NCI-H2171 treated with DMSO at 0.1 percent for 48 hours (cell line): ENCODE results near the gene AQP12A.
"Not testable (repeated sequence)": the region's sequence is repeated elsewhere in the genome, so short reads cannot be mapped to it uniquely, and the experiment has no call there.

Source experiments
- DNase-seq: peaks from one replicate; lab custom pipeline; 2025; lab: John Stamatoyannopoulos, UW

The AQP12A gene

DNA sequence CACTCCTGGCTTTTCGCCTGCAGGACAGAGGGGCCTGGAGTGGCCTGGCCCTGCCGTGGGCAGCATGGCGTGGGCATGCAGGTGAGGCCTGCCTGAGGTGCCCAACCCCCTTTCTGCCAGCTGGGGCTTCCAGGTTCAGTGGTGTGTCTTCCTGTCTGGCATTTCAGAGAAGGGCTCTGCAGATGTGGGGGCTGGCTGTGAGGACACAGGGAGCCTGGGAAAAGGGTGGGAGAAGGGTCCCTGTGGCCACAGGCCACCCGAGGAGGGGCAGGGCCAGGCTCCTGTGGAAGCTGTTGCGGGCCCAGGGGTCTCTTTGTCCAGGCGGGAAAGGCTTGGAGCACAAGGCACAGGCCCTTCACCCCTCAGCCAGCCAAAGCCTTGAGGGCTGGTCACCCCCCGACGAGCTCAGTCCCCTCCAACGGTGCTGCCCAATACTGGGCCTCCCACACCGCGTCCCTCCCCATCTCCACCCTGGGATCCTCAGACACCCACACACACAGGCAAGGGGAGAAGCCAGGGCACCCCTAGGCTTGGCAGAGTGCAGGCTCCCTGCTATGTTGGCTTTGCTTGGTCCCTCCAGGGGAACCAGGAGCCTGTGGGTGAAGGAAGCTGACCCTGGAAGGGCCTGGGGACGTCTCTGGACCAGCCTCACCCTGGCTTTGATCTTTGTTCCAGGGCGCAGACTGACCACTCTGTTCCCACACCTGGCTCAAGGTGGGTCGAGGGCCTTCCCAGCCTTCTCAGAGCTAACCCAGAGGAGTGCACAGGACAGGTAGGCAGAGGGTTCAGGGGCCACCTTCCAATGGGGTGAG is 3.7 kb upstream of the AQP12A start:
- no peak for DNase-seq

DNA sequence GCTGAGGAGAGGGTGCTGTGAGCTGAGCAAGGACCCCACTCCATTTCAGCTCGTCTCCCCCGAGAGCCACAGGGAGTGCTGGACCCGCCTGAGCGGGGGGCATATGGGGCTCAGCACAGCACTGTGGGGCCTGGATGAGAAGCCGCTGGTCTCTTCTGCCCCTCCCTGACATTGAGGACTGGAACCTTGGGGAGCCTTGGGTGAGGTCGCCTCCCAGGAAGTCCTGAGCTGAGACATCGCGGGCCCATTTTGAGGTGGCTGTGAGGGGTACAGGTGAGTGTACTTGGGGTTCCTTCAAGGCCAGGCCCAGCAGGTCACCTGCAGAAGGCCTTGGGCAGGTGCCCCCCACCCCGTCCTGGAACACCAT is 3.1 kb upstream of the AQP12A start:
- DNase-seq: no peak

DNA sequence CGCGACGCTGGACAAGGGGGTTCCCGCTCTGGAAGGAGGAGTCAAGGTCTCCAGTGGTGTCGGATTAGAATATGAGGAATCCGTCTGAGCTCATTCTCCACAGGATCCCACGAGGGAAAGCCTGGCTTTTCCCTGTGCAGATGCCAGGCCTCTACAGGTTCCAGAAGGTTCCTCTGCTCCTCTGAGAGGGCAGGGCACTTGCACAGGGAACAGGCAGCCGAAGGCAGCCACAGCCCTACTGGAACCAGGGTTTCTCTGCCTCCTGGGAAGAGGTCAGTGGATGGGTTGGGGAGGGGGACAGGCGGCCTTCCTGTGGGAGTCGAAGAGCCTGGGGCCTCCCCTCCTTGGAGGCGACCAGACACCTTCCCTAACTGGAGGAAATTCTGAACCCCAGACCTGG is 1.7 kb upstream of the AQP12A start:
- DNase-seq: no peak

DNA sequence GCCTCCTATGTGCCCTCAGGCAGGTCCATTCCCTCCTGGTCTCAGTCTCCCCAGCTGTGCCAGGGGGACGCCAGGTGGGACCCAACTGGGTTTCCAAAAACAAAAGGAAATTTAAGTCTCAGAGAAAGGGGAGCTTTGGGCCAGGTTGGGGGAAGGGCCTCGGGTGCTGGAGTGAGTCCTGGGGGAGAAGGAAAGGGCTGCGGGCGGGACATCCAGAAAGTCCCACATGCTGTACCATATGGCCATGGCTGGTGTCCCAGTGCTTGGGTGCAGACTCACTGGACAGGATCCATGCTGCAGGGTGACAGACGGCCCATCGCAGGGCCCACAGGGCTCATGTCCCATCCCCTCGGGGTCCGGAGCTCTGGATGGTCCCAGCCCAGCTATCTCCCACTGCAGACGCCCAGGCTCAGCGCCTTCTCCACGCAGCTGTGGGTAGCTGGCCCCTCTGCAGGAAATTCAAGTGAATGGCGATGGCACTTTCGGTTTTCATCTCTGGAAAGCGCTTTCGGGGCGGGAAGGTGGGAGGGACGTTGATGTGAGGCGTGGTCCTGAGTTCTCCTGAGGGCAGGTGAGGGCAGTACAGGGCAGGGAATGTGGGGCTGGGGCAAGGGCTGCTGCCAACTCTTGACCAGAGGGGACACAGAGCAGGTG is 1.1 kb upstream of the AQP12A start:
- not testable (repeated sequence) for DNase-seq

DNA sequence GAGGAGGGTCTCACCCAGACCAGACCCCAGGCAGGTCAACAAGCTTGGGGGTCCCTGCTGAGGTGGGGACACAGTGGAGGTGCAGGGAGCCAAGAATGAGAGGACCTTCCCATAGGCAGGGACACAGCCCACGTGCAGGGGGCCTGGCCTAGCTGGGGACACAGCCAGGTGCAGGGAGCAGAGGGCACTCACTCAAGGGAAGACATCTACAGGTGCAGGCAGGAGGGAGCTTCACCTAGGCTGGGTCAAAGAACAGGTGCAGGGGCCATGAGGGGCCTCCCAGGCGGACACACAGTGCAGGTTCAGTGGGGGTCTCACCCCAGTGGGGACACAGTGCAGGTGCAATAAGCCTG is 615 bp upstream of the AQP12A start:
- DNase-seq: not testable (repeated sequence)

DNA sequence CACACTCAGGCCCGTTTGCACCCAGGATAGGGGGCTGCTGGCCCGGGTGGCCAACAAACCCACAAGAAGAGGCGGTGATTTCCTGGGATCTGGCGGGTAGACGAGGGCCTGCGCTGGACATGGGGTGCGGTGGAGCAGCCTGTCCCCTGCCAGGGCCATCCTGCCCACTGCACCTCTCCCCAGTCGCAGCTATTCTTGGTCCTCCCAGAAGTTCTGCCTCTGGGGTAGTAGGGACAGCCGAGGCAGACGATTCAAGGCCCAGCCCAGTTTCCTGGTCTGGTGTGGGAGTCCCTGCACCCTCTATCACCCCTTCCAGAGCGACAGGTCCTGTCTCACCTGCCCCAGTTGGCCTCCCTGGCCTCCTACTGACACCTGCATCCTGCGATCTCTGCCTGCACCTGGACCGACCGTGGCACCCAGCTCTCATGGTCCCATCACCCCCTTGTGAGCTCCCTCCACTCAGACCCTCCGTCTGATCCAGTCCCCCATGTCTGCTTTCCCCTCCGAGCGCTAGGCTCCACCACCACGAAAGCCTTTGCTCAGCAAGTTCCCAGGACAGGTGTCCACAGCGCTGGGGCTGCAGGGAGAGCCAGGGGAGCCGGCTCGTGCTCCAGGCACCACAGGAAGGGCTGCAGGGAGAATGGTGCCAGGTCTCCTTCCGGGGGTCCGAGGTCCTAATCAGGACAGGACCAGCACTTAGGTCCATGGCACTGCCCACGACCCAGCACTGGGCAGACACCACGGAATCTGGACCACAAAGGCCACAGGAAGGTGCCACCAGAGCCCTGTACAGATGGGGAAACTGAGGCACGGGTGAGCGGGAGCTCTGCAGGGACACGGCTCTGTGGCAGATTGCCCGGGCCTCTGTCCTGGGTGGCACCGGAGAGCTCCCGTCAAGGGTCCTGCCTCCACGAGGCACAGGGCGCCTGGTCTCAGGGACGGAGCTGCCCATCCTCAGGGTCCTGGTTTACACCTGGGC is 1.2 kb downstream of the AQP12A start:
- not testable (repeated sequence) for DNase-seq

DNA sequence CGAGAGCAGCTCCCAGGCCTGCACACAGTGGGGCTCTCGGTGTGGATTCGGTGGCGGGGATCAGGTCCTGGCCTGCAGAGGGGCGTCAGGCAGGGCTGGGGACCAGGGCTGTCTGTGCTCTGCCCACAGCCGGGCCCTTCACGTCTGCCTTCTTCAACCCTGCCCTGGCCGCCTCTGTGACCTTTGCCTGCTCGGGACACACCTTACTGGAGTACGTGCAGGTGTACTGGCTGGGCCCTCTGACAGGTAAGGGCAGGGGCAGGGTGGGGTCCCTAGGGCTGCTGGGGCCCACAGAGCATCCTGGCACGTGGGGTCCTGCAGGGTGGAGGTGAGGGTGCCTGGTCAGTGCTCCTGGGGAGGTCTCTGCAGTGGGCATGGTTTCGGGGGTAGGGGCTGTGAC is 2.6 kb downstream of the AQP12A start:
- DNase-seq: not testable (repeated sequence)

DNA sequence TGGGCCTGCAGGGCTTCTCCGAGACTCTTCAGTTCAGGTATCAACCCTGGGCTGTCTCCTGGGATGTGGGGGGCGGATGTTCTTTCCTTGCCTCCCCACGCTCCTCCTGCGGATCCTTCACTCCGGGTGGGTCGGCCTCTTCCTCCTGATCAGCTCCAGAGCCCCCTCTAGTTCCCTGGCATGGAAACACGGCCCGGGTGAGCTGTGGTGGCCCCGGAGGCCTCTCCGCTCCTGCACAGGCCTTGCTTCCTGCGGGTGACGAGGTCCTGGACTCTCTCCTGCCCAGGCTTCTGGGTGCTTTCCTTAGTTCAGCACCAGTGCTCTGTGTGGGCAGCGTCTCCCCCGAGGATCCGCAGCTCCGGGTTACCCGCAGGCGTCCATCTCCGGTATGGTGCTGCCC is 3.9 kb downstream of the AQP12A start:
- DNase-seq: not testable (repeated sequence)

DNA sequence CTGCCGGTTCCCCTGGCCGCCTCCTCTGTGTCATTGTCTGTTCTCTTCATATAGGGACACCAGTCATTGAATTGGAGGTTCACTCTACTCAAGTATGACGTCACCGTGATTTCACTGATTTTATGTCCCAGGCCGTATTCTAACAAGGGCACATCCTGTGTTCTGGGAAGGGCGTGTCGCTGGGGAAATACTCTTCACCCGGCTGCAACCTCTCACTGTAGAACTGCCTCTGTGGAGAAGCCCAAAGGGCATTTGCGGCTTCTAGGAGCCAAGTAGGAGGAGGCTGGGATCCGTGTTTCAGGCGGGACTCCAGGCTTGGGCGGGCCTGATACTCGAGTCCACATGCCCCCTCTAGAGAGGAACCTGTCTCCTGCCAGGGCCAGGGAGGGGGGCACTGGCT is 4.8 kb downstream of the AQP12A start:
- not testable (repeated sequence) for DNase-seq

DNA sequence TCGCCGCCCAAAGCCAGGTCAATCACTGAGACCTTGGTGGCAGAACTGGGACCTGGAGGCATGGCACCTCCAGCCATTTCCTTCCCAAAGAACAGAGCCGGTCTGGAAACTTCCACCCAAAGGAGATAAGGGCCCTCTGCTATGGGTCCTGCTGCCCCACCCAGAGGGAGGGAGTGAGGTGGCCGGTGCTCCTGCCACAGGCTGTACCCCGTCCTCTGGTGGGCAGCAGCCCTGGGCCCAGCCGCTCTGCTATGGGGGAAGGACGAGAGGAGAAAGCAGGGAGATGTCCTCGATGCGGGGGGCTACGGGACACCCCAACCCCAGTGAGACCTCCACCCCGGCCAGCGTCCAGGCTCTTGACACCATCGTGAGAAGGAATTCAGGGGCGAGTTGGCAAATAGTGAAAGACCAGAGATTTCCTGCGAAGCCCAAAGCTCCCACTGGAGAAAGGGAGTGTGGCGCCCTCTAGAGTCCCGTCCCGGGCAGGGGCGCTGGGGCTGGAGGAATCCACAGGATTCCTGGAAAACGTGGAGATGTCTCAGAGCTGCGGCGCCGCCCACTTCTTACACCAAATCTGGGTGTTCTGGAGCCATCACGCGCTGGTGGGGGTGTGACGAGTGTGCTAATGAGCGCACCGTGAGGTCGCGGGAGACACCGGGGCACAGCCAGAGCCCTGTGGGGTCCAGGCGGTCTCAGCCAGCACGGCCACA is 7.3 kb downstream of the AQP12A start:
- DNase-seq: not testable (repeated sequence)

DNA sequence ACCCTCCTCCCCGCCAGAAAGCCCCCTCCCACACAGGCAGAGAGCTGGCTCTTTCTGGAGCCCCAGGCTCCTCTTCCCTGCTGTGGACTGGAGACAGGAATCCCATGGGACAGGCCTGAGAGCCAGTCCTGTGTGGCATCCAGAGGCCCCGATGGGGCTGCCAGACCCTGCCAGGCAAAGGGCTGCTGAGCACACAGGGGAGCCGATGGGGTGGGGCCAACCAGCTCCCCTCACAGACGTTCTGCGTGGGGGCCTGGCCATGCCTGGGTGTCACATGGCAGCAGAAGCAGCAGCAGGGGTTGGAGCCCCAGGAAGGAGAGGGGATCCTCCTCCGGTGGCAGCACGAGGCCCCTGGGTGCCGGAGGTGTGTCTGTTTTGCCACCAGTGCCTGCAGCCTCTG is 8.2 kb downstream of the AQP12A start:
- DNase-seq: not testable (repeated sequence)

DNA sequence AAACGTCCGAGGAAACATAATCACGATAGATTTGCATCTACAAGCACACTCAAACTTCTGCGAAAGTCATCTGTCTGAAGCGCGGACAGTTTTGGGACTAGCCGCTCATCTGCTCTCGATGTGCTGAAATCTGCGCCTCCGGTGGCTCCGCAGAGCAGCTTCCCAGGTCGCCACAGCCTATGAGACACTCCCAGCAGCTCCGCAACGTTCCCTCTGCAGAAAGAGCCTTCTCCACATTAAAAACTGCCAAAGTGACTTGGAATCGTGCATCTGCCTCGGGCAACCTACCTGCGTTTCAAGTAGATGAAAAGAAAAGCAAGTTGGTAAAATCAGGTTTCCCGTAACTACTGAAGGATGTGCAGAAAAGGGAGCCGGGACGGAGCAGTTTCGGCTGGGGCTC is 8.9 kb downstream of the AQP12A start:
- DNase-seq: not testable (repeated sequence)

DNA sequence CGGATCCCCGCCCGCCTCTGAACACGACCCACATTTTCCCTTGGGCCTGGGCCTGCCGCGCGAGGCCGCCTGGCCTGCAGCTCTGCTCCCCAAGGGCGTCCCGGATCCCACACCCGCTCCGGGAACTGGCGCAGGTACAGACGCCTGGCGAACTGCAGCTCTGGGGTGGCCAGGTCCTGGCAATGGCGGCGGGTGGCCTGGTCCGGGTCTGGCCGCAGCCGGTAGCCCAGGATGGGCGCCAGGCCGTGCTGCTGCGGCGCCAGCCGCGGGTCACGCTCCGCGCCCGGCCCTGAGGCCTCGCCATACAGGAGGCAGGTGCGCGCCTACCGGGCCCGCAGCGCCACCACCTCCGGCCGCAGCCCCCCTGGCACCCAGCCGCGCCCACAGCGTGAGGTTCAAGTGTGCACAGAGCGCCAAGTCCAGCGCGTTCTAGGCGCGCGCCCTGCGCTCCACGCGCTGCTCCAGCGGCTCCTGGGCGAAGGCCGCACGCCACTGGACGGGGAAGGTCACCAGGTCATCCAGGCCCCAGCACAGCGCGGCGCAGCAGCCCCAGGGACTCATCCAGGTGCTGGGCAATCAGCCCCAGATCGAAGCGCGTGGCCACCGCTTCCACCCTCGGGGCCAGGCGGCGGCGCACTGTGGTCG is 9.5 kb downstream of the AQP12A start:
- DNase-seq: no peak

DNA sequence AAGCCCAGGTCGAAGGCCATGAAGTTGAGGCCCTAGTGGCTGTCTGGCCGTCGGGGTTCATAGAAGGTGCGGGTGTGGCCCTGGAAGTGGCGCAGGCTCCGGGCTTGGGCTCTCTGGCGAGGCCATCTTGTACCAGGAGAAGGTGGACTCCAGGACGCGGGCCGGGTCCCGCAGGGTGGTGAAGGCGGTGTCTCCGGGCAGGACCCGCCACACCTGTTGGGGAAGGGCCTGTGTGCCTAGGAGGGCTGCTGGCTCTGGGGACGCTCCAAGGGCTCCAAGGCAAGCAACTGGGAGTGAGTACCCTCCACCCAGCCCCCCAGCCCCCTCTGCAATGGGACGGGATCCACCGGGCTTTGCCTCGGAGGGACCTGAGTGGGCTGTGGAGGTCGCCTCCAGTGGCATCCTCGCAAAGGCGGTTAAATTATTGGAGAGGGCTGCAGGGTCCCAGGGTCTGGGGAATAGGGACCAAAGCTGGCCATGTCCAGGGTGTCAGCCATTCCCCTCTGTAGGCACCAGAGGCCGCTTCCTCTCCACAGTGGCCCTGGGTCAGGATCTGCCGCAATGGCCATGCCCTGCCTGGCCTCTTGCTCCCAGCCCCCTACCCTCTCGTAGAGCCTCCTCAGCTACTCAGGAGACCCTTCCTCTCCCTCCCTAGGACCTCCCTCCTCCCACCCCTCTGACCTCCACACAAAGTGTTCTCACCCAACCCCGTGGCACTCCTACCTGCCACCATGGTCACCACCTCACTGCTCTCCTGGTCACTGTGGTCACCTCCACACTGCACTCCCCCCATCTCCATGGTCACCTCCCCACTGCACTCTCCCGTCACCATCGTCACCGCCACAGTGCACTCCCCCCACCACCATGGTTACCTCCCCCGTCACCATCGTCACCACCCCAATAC is 10.3 kb downstream of the AQP12A start:
- no peak for DNase-seq

DNA sequence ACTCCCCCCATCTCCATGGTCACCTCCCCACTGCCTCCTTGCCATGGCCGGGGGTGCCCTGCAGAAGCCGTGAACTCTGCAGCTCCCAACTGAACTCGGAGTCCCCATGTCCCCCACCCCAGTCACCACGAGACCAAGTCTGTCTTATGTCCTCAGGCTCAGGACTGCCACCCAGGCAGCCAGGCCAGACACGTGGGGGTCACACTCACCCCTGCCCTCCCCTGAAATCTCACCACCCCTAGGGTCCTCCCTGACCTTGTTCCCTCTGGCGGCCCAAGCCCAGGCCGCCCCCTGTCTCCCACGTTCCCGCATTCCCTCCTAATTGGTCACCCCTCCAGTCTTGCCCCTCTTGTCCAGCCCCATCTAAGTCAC is 11.0 kb downstream of the AQP12A start:
- DNase-seq: no peak

DNA sequence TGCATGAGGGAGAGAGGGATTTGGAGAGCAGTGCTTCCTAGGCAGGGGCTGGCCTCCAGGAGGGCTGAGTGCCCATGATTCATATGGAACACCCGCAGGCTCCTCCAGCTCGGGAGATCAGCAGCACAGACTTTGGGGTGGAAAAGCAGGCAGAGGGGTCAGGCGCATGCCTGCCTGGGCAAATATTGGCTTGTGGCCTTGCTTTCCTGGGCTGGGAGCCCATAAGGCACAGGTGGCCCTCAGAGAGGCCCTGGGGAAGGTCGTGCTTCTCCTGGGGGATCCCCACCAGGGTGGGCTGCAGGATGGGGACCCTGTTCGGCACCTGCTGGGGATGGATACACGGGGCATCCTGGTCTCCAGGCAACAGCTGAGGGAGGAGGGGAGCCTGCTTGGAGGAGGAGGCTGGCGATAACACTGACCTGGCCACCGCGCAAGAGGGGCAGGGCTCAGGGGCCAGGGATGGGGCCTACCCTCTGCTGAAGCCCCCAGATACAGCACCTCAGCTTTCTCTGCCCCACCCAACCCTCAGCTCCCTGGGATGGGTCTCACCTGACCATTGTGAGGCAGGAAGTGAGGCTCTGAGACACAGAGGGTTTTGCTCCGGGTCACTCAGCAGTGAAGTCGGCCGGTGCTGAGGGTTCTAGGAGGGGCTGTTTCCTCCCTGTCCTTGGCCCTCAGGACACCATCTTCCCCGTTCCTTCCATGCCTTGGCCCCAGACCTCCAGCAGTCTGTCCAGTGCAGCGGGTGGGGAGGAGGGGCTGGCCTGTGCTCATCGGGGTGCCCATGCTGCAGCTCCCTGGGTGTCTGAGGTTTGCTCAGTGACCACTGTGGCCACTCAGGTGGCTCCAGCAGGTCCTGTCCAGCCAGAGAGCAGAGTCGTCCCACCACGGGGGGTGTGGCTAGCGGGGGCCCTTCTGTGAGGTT is 12.0 kb downstream of the AQP12A start:
- no peak for DNase-seq

DNA sequence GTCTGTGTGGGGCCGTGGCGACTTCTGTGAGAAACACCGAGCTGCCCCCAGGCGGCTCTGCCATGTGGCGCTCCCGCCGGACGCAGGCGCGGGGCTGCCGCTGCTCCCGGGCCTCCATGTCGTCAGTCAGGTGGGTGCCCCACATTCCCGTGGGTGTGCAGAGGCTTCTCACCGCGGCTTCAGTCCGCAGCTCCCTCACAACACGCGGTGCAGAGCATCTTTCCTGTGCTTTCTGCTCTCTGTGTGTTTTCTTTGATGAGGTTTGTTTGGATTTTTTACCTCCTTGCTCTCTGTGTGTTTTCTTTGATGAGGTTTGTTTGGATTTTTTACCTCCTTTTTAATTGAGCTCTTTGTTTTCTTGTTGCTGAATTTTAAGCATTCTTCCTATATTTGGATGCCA is 13.0 kb downstream of the AQP12A start:
- no peak for DNase-seq

DNA sequence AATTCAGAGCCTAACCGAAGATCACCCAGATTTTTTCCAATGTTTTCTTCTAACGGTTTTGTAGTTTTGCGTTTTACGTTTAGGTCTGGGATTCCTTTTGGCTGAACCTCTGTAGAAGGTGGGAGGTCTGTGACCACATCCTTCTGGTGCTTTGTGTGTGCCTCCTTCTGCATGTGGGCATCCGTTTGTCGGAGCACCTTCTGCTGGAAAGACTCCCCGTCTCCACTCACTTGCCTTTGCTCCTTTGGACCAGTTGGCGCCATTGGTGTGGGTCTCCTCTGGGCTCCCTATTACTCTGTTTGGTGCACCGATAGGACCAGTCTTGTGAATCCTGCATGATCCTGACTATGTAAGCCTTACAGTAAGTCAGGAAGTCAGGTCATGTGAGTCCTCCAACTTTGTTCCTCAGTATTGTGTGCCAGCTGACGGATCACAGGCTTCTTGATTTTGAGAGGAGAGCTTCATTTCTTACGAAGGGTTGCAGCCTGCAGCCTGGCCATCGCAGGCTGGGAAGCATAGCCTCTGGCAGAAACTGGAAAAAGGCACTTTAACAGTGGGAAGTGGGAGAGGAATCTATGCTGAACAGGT is 13.6 kb downstream of the AQP12A start:
- no peak for DNase-seq
